Prostate gland (tissue), 2 donors: ENCODE measurements around the gene USP32.

Source experiments
- CTCF ChIP-seq, 4 experiments: fragments of 200-600 bp in 2 of 4; fragments of 450-650 bp in 2 of 4; sonication (generic) in 2 of 4; IDR thresholded peaks; 1 replicate in 3 of 4; 2 replicates in 1 of 4; pipeline ENCODE4 v1.5.1; 2016 to 2019; ENCODE audit warnings: antibody characterized with exemption in 4 of 4, mild to moderate bottlenecking in 2 of 4, moderate library complexity in 2 of 4
- POLR2A ChIP-seq: fragments of 450-650 bp; IDR thresholded peaks from one replicate; pipeline ENCODE4 v1.6.1; 2016; ENCODE audit warnings: antibody characterized with exemption, mild to moderate bottlenecking
- POLR2AphosphoS5 ChIP-seq: sonication (generic); formaldehyde crosslinking; IDR thresholded peaks from one replicate; pipeline ENCODE4 v1.6.1; 2017; ENCODE audit warnings: antibody characterized with exemption

DNA sequence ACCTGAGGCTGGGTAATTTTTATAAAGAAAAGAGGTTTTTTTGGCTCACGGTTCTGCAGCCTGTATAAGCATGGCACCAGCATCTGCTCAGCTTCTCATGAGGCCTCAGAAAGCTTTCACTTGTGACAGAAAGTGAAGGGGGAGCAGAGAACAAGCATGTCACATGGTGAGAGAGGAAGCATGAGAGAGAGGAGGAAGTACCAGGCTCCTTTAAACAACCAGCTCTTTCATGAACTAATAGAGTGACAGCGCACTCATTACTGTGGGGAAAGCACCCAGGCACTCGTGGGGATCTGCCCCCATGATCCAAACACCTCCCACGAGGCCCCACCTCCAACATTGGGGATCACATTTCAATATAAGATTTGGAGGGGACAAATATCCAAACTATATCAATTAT lies 86.8 kb downstream of the USP32 start:
- TF ChIP-seq POLR2A (no peak), CTCF (IDR thresholded peaks at IDR 0.05) (no peak), POLR2AphosphoS5 (no peak)
